SK-N-SH treated with all-trans-retinoic acid at 6 μM for 48 hours (cell line): ENCODE results near the gene CARD9.

Experiments used
- CREB5 ChIP-seq: fragments of 250-450 bp; sonication (Bioruptor Pico); IDR thresholded peaks from 2 replicates; pipeline ENCODE4 v1.5.1; 2020; ENCODE audit warnings: low read depth, mild to moderate bottlenecking, moderate library complexity
- GLIS3 ChIP-seq: fragments of 250-450 bp; sonication (Bioruptor Pico); IDR thresholded peaks from 2 replicates; pipeline ENCODE4 v1.5.0; 2020; ENCODE audit warnings: mild to moderate bottlenecking, moderate library complexity
- OSR1 ChIP-seq: fragments of 250-450 bp; sonication (Bioruptor Pico); IDR thresholded peaks from 2 replicates; pipeline ENCODE4 v1.8.0; 2022; ENCODE audit warnings: moderate library complexity, mild to moderate bottlenecking, inconsistent platforms
- RARB ChIP-seq: fragments of 250-450 bp; sonication (Bioruptor Pico); IDR thresholded peaks from 2 replicates; pipeline ENCODE4 v1.8.0; 2021; ENCODE audit warnings: mild to moderate bottlenecking, moderate library complexity
- ZC3H10 ChIP-seq: fragments of 250-450 bp; sonication (Bioruptor Pico); IDR thresholded peaks from 2 replicates; pipeline ENCODE4 v1.5.1; 2021; ENCODE audit warnings: mild to moderate bottlenecking, moderate library complexity
- TF ChIP-seq, protein P1 (sequence below): fragments of 250-450 bp; sonication (Bioruptor Pico); IDR thresholded peaks from 2 replicates; pipeline ENCODE4 v1.8.0; 2020; ENCODE audit warnings: mild to moderate bottlenecking, moderate library complexity, borderline replicate concordance

DNA sequence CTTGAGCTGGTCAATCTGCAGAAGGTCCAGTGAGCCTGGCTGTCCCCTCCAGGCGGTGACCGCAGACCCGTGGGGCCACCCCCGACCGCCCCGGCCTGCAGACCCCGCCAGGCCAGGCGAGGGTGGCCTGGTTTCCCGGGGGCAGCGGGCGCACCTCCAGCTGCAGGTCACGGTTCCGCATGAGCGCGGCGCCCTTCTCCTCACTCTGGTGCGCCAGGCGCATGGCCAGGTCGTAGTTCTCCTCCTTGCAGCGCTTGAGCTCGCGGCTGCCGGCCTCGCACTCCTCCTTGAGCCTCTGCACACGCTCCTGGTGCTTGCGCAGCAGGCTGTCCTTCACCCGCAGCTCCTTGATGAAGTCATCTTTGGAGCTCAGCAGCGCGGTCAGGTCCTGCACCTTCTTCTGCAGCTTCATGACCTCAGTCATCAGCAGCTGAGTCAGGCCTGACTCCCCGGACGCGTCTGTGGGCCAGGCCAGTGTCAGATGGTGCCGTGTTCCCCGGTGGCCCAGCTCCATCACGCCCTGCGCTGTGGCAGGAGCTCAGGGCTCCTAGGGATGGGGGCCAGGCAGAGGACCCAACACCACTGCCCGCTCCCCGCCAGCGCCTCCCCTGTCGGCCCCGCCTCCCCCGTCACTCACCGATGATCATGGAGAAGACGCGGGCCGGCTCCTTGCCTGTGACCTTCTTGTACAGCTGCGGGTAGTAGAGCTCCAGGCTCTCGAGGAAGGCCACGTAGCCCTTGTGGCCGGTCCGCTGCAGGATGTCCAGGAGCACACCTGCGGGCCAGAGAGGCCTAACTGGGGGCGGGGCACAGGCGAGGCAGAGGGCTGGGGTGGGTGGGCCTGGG lies 2.6 kb downstream of the CARD9 start:
- TF ChIP-seq GLIS3 = no peak
- TF ChIP-seq ZC3H10 = no peak
- no peak for TF ChIP-seq RARB
- TF ChIP-seq, protein P1, sequence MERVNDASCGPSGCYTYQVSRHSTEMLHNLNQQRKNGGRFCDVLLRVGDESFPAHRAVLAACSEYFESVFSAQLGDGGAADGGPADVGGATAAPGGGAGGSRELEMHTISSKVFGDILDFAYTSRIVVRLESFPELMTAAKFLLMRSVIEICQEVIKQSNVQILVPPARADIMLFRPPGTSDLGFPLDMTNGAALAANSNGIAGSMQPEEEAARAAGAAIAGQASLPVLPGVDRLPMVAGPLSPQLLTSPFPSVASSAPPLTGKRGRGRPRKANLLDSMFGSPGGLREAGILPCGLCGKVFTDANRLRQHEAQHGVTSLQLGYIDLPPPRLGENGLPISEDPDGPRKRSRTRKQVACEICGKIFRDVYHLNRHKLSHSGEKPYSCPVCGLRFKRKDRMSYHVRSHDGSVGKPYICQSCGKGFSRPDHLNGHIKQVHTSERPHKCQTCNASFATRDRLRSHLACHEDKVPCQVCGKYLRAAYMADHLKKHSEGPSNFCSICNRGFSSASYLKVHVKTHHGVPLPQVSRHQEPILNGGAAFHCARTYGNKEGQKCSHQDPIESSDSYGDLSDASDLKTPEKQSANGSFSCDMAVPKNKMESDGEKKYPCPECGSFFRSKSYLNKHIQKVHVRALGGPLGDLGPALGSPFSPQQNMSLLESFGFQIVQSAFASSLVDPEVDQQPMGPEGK (CRISPR knock-in tag) = no peak
- no peak for TF ChIP-seq CREB5
- no peak for TF ChIP-seq OSR1
